ENCODE results near the gene SLX9. TPM values are rescaled to one million over a fixed set of nuclear protein-coding genes. Genes with fewer than 3 reads are reported as not detected.

SLX9 gene
- polyA plus RNA-seq, 1 donor from 2014 or later: 15.4 TPM

GRCh38 chr21:44973598-44973997 is 33.8 kb downstream of the SLX9 start:
- Histone ChIP-seq H3K36me3 (ENCODE audit: insufficient read depth, low read length) (no peaks in the 10 kb centered on the region), H3K4me2 (ENCODE audit: low read length) (no peak overlapping the region), H3K4me3 (ENCODE audit: low read length) (no peak overlapping the region), H3K27me3 (ENCODE audit: insufficient read depth, low read depth, low read length) (no peaks in the 10 kb centered on the region), H3K9me3 (ENCODE audit: low read length) (no peaks in the 10 kb centered on the region), H3K27ac (ENCODE audit: low read length) (no peak overlapping the region), H3K9ac (ENCODE audit: low read length) (no peak overlapping the region), H2AFZ (ENCODE audit: low read depth, low read length) (no peak overlapping the region), H4K20me1 (ENCODE audit: insufficient read depth) (no peaks in the 10 kb centered on the region), H3K9me2 (ENCODE audit: insufficient read depth, low read length) (no peaks in the 10 kb centered on the region), H3K79me2 (replicated peaks; ENCODE audit: insufficient read depth, low read length) (no peaks in the 10 kb centered on the region), H3F3A (ENCODE audit: insufficient read depth, low read length, poor library complexity, severe bottlenecking) (no peaks in the 10 kb centered on the region)
- TF ChIP-seq POLR2AphosphoS5 (IDR thresholded peaks at IDR 0.05) (no peak), RAD21 (conservative IDR thresholded peaks at IDR 0.05) (no peak), EP300 (conservative IDR thresholded peaks at IDR 0.05; ENCODE audit: poor library complexity, severe bottlenecking) (no peak), MXI1 (conservative IDR thresholded peaks at IDR 0.05; ENCODE audit: poor library complexity, severe bottlenecking) (no peak), CTCF (IDR thresholded peaks at IDR 0.05; ENCODE audit: poor library complexity, severe bottlenecking) (no peak), EZH2 (IDR thresholded peaks at IDR 0.05; ENCODE audit: borderline replicate concordance, insufficient read depth, low read length, poor library complexity, severe bottlenecking) (no peak), REST (IDR thresholded peaks at IDR 0.05; ENCODE audit: borderline replicate concordance) (no peak)

GRCh38 chr21:44974676-44975075 is 34.8 kb downstream of the SLX9 start:
- Histone ChIP-seq H3K27me3 (ENCODE audit: insufficient read depth, low read depth, low read length) (no peaks in the 10 kb centered on the region), H4K20me1 (ENCODE audit: insufficient read depth) (no peaks in the 10 kb centered on the region), H3K9me3 (ENCODE audit: low read length) (no peaks in the 10 kb centered on the region), H3K9me2 (ENCODE audit: insufficient read depth, low read length) (no peaks in the 10 kb centered on the region), H3K27ac (ENCODE audit: low read length) (no peak overlapping the region), H2AFZ (ENCODE audit: low read depth, low read length) (no peak overlapping the region), H3F3A (ENCODE audit: insufficient read depth, low read length, poor library complexity, severe bottlenecking) (no peaks in the 10 kb centered on the region), H3K4me2 (ENCODE audit: low read length) (no peak overlapping the region), H3K9ac (ENCODE audit: low read length) (no peak overlapping the region), H3K4me3 (ENCODE audit: low read length) (no peak overlapping the region), H3K79me2 (replicated peaks; ENCODE audit: insufficient read depth, low read length) (no peaks in the 10 kb centered on the region), H3K36me3 (ENCODE audit: insufficient read depth, low read length) (no peaks in the 10 kb centered on the region)
- TF ChIP-seq TAF1 (IDR thresholded peaks at IDR 0.05; ENCODE audit: low read depth): no peak
- no peak for TF ChIP-seq MXI1 (conservative IDR thresholded peaks at IDR 0.05; ENCODE audit: poor library complexity, severe bottlenecking)
- TF ChIP-seq CTCF (IDR thresholded peaks at IDR 0.05; ENCODE audit: poor library complexity, severe bottlenecking): no peak
- no peak for TF ChIP-seq SMC3 (conservative IDR thresholded peaks at IDR 0.05; ENCODE audit: poor library complexity)
- no peak for TF ChIP-seq REST (IDR thresholded peaks at IDR 0.05; ENCODE audit: borderline replicate concordance)
- TF ChIP-seq EZH2 (IDR thresholded peaks at IDR 0.05; ENCODE audit: borderline replicate concordance, insufficient read depth, low read length, poor library complexity, severe bottlenecking): no peak
- no peak for TF ChIP-seq RAD21 (conservative IDR thresholded peaks at IDR 0.05)
- no peak for TF ChIP-seq EP300 (conservative IDR thresholded peaks at IDR 0.05; ENCODE audit: poor library complexity, severe bottlenecking)
- TF ChIP-seq POLR2AphosphoS5 (IDR thresholded peaks at IDR 0.05): no peak
